ENCODE measurements around the gene SYCE3.
"Not testable (repeated sequence)": the region's sequence is repeated elsewhere in the genome, so short reads cannot be mapped to it uniquely, and the experiment has no call there.

SYCE3 gene

DNA sequence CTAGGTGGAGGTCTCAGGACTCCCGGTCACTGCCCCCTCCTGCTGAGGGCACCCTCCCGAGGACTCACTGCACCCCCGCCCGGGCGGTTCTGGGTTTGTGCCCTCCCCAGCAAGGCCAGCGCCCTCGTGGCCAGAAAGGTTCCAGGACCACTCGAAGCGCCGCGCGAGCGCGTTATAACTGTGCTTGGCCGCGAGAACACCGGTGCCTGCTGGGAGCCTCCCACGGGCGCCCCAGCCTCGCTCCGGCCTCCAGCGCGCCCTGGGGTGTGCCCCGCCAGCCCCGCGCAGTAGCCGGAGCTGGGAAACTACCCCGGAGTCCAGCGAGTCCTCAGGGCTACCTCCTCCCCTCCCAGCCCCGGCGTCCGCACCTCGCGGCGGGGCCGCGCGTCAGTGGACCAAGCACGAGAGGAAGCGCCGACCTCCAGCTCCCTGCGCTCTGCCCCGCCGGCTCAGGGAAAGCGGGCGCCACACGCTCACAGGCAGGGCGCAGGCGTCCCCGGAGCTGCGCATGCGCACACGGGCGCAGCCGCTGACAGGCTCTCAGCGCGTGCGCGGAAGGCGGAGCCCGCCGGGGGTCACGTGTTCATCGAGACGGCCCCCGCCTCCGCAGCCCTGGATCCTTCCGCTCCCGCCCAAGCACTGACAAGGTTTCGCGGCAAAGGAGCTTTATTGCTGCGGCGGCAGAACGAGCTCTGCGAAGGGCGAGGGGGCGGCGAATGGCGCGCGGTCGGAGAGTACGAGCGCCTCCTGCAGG lies 37.4 kb downstream of the SYCE3 start, which contains the start of gene SCO2:
Gene SCO2, minus strand, starts transcription at position 495 of the 754 bp plus-strand sequence. CDS start 1,187 bp downstream, outside the sequence.
- peak within 1 kb of the TSS; percentile 84 for H3K4me3 ChIP-seq (ENCODE audit: insufficient read depth, low read depth, low read length)
- H3K4me1 ChIP-seq (ENCODE audit: control insufficient read depth, insufficient read depth, low read length), result peaks cover 11% of the 10 kb centered on the region
- WGBS, 2 experiments, result 0 to 1% methylated on average over 84 of the region's 84 CpGs
- peak within 1 kb of the TSS; percentile 92 for H3K27ac ChIP-seq (ENCODE audit: insufficient read depth, low read depth, low read length, poor library complexity, severe bottlenecking)
- H3K9me3 ChIP-seq (ENCODE audit: control insufficient read depth, low read length), result no peaks in the 10 kb centered on the region
- H3K36me3 ChIP-seq (ENCODE audit: control insufficient read depth, insufficient read depth, low read length), result peaks cover 18% of the 10 kb centered on the region
- H3K27me3 ChIP-seq (ENCODE audit: control insufficient read depth, insufficient read depth, low read length, poor library complexity, severe bottlenecking), result peaks cover 38% of the 10 kb centered on the region

DNA sequence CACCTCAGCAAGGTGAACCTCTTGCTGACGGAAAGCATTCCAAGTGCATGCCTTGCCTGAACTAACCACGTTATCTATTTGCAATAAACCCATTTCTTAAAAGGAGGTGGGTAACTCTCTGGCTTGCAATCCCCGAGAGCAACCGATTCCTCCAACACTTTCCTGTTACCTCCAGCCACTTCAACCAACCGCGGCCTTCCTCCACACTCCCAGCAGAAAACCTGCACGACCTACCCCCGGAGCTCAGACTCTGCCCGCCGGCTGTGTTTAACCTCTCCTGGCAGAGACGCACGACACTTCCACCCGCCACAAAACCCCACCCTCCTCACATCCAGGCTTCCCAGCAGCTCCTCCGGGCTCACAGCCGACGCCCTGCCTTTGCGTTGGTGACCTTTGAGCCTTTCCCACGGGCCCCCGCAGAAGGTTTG lies 38.0 kb downstream of the SYCE3 start:
- Histone ChIP-seq H3K36me3 (ENCODE audit: control insufficient read depth, insufficient read depth, low read length) (peaks cover 19% of the 10 kb centered on the region), H3K27ac (ENCODE audit: insufficient read depth, low read depth, low read length, poor library complexity, severe bottlenecking) (peak overlapping the region; percentile 16), H3K27me3 (ENCODE audit: control insufficient read depth, insufficient read depth, low read length, poor library complexity, severe bottlenecking) (peaks cover 32% of the 10 kb centered on the region), H3K9me3 (ENCODE audit: control insufficient read depth, low read length) (no peaks in the 10 kb centered on the region), H3K4me3 (ENCODE audit: insufficient read depth, low read depth, low read length) (peak overlapping the region; percentile 84), H3K4me1 (ENCODE audit: control insufficient read depth, insufficient read depth, low read length) (peaks cover 9% of the 10 kb centered on the region)
- WGBS, 2 experiments, result 30 to 32% methylated on average over 19 of the region's 19 CpGs

DNA sequence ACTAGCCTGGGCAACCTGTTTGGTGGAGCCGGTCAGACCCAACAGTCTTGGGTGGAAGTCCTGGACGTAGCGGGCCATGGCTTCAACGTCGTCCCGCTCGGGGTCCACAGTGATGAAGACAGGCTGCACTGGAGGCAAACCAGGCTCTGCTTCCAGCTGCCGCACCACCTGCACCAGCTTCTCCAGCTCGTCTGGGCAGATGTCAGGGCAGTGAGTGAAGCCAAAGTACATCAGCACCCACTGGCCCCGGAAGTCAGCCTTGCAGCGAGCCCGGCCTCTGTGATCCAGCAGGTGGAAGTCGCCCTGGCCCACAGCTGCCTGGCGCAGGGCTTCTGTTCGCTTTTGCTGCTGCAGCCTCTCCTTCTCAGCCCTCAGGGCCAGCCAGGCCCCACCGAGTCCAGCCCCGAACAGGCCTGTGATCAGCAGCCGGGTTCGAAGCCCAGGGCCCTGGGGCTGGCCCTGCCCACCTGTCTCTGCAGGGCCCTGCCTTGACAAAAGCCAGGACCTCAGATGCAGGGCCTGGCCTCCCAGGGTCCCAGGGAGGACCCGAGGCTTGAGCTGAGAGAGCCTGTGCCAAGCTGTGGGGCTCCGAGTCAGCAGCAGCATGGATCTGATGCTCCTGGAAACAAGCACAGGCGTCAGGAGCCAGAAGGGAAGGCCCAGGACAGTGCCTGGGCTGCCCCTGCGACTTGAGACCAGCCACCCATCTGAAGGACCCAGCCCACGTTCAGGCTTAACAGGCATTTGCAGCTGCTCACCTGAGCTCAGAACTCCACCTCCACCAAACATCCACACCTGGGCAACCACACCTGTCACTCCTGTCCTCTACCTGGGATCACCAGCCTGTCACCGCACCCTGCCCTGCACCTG lies 38.7 kb downstream of the SYCE3 start:
- Histone ChIP-seq H3K4me1 (ENCODE audit: control insufficient read depth, insufficient read depth, low read length) (peaks cover 9% of the 10 kb centered on the region), H3K4me3 (ENCODE audit: insufficient read depth, low read depth, low read length) (peak overlapping the region; percentile 84), H3K36me3 (ENCODE audit: control insufficient read depth, insufficient read depth, low read length) (peaks cover 25% of the 10 kb centered on the region), H3K9me3 (ENCODE audit: control insufficient read depth, low read length) (no peaks in the 10 kb centered on the region), H3K27me3 (ENCODE audit: control insufficient read depth, insufficient read depth, low read length, poor library complexity, severe bottlenecking) (peaks cover 25% of the 10 kb centered on the region), H3K27ac (ENCODE audit: insufficient read depth, low read depth, low read length, poor library complexity, severe bottlenecking) (no peak overlapping the region)
- 92 to 93% methylated on average over 25 of the region's 25 CpGs for WGBS, 2 experiments

DNA sequence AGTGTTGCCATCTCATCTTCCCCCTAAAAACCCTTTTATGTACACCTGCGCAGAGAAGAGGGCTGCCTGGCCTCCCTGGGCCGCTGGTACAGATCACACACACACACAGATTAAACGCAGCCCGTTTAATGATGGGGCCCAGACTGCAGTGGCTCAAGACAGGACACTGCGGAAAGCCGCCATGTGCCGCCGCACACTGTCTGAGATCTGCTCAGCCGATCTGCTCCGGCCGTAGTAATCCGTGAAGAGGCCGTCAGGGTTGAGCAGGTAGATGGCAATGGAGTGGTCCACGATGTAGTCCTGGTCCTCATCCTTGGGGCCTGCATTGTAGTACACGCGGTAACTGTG lies 39.3 kb downstream of the SYCE3 start:
- Histone ChIP-seq H3K27ac (ENCODE audit: insufficient read depth, low read depth, low read length, poor library complexity, severe bottlenecking) (no peak overlapping the region), H3K4me1 (ENCODE audit: control insufficient read depth, insufficient read depth, low read length) (peaks cover 9% of the 10 kb centered on the region), H3K27me3 (ENCODE audit: control insufficient read depth, insufficient read depth, low read length, poor library complexity, severe bottlenecking) (peaks cover 19% of the 10 kb centered on the region), H3K4me3 (ENCODE audit: insufficient read depth, low read depth, low read length) (no peak overlapping the region), H3K36me3 (ENCODE audit: control insufficient read depth, insufficient read depth, low read length) (peaks cover 29% of the 10 kb centered on the region), H3K9me3 (ENCODE audit: control insufficient read depth, low read length) (no peaks in the 10 kb centered on the region)
- WGBS, 2 experiments, result 96 to 97% methylated on average over 16 of the region's 16 CpGs

DNA sequence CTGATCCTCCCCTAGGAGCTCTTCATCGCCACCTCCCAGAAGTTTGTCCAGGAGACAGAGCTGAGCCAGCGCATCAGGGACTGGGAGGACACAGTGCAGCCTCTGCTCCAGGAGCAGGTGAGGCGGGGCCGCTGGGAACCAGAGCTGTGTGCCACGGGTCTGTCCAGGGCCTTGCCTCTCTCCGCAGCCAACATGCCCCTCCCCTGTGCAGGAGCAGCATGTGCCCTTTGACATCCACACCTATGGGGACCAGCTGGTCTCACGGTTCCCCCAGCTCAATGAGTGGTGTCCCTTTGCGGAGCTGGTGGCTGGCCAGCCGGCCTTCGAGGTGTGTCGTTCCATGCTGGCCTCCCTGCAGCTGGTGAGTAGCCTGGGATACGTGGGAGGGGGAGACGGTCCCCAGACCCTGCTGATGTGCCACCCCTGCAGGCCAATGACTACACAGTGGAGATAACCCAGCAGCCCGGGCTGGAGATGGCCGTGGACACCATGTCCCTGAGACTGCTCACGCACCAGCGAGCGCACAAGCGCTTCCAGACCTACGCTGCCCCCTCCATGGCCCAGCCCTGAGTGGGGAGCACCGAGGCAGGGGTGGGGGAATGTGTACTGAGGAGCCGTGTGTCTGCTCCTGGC lies 39.8 kb downstream of the SYCE3 start:
- Histone ChIP-seq H3K36me3 (ENCODE audit: control insufficient read depth, insufficient read depth, low read length) (peaks cover 34% of the 10 kb centered on the region), H3K27ac (ENCODE audit: insufficient read depth, low read depth, low read length, poor library complexity, severe bottlenecking) (no peak overlapping the region), H3K4me1 (ENCODE audit: control insufficient read depth, insufficient read depth, low read length) (peaks cover 9% of the 10 kb centered on the region), H3K4me3 (ENCODE audit: insufficient read depth, low read depth, low read length) (no peak overlapping the region), H3K9me3 (ENCODE audit: control insufficient read depth, low read length) (no peaks in the 10 kb centered on the region), H3K27me3 (ENCODE audit: control insufficient read depth, insufficient read depth, low read length, poor library complexity, severe bottlenecking) (peaks cover 14% of the 10 kb centered on the region)
- 94 to 96% methylated on average over 22 of the region's 22 CpGs for WGBS, 2 experiments

DNA sequence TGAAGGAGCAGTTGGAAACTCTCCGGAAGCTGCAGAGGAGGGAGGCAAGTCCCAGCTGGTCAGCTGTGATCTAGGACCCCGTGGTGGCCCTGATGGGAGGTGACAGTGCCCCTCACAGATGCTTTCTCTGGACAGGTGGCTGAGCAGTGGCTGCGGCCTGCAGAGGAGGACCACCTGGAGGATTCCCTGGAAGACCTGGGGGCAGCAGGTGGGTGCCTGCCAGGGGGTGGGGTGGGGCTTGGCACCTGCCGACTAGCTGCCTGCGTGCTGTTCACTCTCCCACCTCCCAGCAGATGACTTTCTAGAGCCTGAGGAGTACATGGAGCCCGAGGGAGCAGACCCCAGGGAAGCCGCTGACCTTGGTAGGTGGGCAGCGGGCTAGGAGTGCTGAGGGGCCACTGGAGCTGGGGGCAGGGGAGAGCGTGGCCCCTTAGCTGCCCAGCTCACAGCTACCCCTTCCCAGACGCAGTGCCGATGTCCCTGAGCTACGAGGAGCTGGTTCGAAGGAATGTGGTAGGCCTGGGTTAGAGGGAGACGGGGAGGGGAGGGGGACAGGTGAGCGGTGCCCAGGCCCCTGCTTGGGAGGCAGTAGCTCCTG lies 40.4 kb downstream of the SYCE3 start:
- Histone ChIP-seq H3K27me3 (ENCODE audit: control insufficient read depth, insufficient read depth, low read length, poor library complexity, severe bottlenecking) (peaks cover 8% of the 10 kb centered on the region), H3K27ac (ENCODE audit: insufficient read depth, low read depth, low read length, poor library complexity, severe bottlenecking) (no peak overlapping the region), H3K36me3 (ENCODE audit: control insufficient read depth, insufficient read depth, low read length) (peaks cover 39% of the 10 kb centered on the region), H3K4me1 (ENCODE audit: control insufficient read depth, insufficient read depth, low read length) (peaks cover 9% of the 10 kb centered on the region), H3K9me3 (ENCODE audit: control insufficient read depth, low read length) (no peaks in the 10 kb centered on the region), H3K4me3 (ENCODE audit: insufficient read depth, low read depth, low read length) (no peak overlapping the region)
- WGBS, 2 experiments, result 95 to 97% methylated on average over 15 of the region's 15 CpGs

DNA sequence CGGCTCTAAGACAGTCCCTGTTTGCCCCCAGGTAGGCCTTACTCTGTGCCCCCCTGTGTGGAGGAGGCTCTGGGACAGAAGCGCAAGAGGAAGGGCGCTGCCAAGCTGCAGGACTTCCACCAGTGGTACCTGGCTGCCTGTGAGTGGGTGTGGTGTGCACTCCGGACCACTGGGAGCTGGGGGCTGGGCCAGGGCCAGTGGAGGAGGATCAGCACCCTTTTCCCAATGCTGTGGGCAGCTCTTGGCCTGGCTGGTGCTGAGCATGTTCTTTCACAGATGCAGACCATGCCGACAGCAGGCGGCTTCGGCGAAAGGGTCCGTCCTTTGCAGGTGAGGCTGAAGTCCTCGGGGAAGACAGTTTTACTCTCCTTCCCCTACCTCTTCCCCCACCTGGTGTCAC lies 41.0 kb downstream of the SYCE3 start:
- no peaks in the 10 kb centered on the region for H3K9me3 ChIP-seq (ENCODE audit: control insufficient read depth, low read length)
- peaks cover 39% of the 10 kb centered on the region for H3K36me3 ChIP-seq (ENCODE audit: control insufficient read depth, insufficient read depth, low read length)
- WGBS, 2 experiments, result 97% methylated on average over 10 of the region's 10 CpGs
- H3K27me3 ChIP-seq (ENCODE audit: control insufficient read depth, insufficient read depth, low read length, poor library complexity, severe bottlenecking), result peaks cover 2% of the 10 kb centered on the region
- H3K27ac ChIP-seq (ENCODE audit: insufficient read depth, low read depth, low read length, poor library complexity, severe bottlenecking), result no peak overlapping the region
- no peak overlapping the region for H3K4me3 ChIP-seq (ENCODE audit: insufficient read depth, low read depth, low read length)
- H3K4me1 ChIP-seq (ENCODE audit: control insufficient read depth, insufficient read depth, low read length), result peaks cover 9% of the 10 kb centered on the region

DNA sequence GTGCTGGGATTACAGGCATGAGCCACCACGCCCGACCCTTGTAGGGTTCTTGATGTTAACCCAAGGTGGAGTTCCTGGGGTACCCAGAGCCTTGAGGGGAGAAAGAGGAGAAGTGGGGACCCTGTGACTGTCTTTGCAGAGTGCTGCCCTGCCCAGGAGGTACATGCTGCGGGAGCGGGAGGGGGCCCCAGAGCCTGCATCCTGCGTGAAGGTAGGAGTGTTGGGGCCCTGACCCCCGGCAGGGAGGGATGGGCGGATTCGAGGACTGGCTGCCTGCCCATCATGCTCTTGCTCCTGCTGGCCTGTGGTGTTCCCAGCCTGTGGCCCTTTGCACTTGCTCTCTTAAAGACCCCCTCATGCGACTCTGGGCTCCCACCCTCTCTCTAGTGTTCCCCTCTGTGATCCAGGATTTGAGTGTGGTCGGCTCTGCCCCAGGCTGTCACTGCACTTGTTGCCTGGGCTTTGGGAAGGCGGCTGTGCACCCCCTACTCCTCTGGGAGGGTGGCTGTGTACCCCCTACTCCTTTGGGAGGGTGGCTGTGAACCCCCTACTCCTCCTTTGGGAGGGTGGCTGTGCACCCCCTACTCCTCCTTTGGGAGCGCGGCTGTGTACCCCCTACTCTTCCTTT lies 41.8 kb downstream of the SYCE3 start:
- no peaks in the 10 kb centered on the region for H3K9me3 ChIP-seq (ENCODE audit: control insufficient read depth, low read length)
- H3K4me3 ChIP-seq (ENCODE audit: insufficient read depth, low read depth, low read length), result no peak overlapping the region
- peaks cover 42% of the 10 kb centered on the region for H3K36me3 ChIP-seq (ENCODE audit: control insufficient read depth, insufficient read depth, low read length)
- no peaks in the 10 kb centered on the region for H3K27me3 ChIP-seq (ENCODE audit: control insufficient read depth, insufficient read depth, low read length, poor library complexity, severe bottlenecking)
- peaks cover 6% of the 10 kb centered on the region for H3K4me1 ChIP-seq (ENCODE audit: control insufficient read depth, insufficient read depth, low read length)
- WGBS, 2 experiments, result 95% methylated on average over 13 of the region's 13 CpGs
- H3K27ac ChIP-seq (ENCODE audit: insufficient read depth, low read depth, low read length, poor library complexity, severe bottlenecking), result no peak overlapping the region

DNA sequence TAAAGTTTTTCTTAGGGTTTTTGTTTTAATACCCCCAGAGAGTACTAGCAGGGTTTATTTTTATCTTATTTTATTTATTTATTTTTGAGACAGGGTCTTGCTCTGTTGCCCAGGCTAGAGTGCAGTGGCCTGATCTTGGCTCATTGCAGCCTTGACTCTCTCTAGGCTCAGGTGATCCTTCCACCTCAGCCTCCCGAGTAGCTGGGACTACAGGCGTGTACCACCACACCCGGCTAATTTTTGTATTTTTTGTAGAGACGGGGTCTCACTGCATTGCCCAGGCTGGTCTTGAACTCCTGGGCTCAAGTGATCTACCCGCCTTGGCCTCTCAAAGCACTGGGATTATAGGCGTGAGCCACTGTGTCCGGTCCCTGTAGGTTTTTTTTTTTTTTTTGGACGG lies 42.5 kb downstream of the SYCE3 start:
- H3K4me1 ChIP-seq (ENCODE audit: control insufficient read depth, insufficient read depth, low read length); H3K27me3 ChIP-seq (ENCODE audit: control insufficient read depth, insufficient read depth, low read length, poor library complexity, severe bottlenecking); H3K4me3 ChIP-seq (ENCODE audit: insufficient read depth, low read depth, low read length); H3K9me3 ChIP-seq (ENCODE audit: control insufficient read depth, low read length); H3K27ac ChIP-seq (ENCODE audit: insufficient read depth, low read depth, low read length, poor library complexity, severe bottlenecking): not testable (repeated sequence)
- 93 to 96% methylated on average over 8 of the region's 8 CpGs for WGBS, 2 experiments
- H3K36me3 ChIP-seq (ENCODE audit: control insufficient read depth, insufficient read depth, low read length), result peaks cover 42% of the 10 kb centered on the region
